MCF 10A (cell line): ENCODE data around the gene PDE4D. TPM values are rescaled to one million over a fixed set of nuclear protein-coding genes. Genes with fewer than 3 reads are reported as not detected.

Experiments
- BruUV-seq: library from RNA; stranded (reverse); fragments of 400-500 nt; replicated peaks from 2 replicates; lab custom pipeline; 2021; lab: Mats Ljungman, UMichigan
- CTCF ChIA-PET: fragments of 300-600 bp; sonication (Branson Sonifier 250); formaldehyde crosslinking; extraction: SDS; loops from one replicate; lab custom pipeline; 2021; ENCODE audit warnings: antibody characterized with exemption, inconsistent platforms; lab: Yijun Ruan, JAX
- POLR2A ChIA-PET: fragments of 300-600, 350-650 bp; sonication (Branson Sonifier 250); formaldehyde crosslinking; extraction: SDS; loops from one replicate; lab custom pipeline; 2020; ENCODE audit warnings: antibody characterized with exemption, inconsistent platforms; lab: Yijun Ruan, JAX
- DNase-seq: peaks from one replicate; pipeline ENCODE4 v3.0.0-alpha.2; 2018; ENCODE audit not compliant: unreplicated experiment
- H3K27ac Mint-ChIP-seq: one replicate; pipeline ENCODE4 v1.8.0; 2022; ENCODE audit warnings: mild to moderate bottlenecking, low read depth, mixed read lengths; ENCODE audit not compliant: unreplicated experiment
- H3K27me3 Mint-ChIP-seq: one replicate; pipeline ENCODE4 v1.8.0; 2022; ENCODE audit warnings: mixed read lengths; ENCODE audit not compliant: insufficient read depth, unreplicated experiment
- H3K36me3 Mint-ChIP-seq: one replicate; pipeline ENCODE4 v1.8.0; 2022; ENCODE audit warnings: mild to moderate bottlenecking, moderate library complexity, mixed read lengths; ENCODE audit not compliant: insufficient read depth, unreplicated experiment
- H3K4me1 Mint-ChIP-seq: one replicate; pipeline ENCODE4 v1.8.0; 2022; ENCODE audit warnings: mixed read lengths; ENCODE audit not compliant: insufficient read depth, unreplicated experiment
- H3K4me3 Mint-ChIP-seq: one replicate; pipeline ENCODE4 v1.8.0; 2022; ENCODE audit warnings: mild to moderate bottlenecking, moderate library complexity, mixed read lengths; ENCODE audit not compliant: unreplicated experiment
- H3K9me3 Mint-ChIP-seq: one replicate; pipeline ENCODE4 v1.8.0; 2022; ENCODE audit warnings: mixed read lengths; ENCODE audit not compliant: unreplicated experiment
- intact Hi-C: fragments of 100-400 bp; cut with micrococcal nuclease; formaldehyde crosslinking; loops from 2 replicates; pipeline ENCODE4 v1.14.1; 2022
- total RNA-seq: library from RNA; stranded (reverse); gene quantifications from 2 replicates; pipeline ENCODE4 v1.2.3, GENCODE V29; 2022
- TF ChIP-seq, protein P1 (sequence below): fragments of 200-600 bp; IDR thresholded peaks from one replicate; pipeline ENCODE4 v1.8.0; 2022; ENCODE audit warnings: antibody characterized with exemption, mild to moderate bottlenecking; ENCODE audit not compliant: unreplicated experiment

Gene PDE4D
- total RNA-seq, 1 experiment from 2014 or later: 85.0 TPM

DNA sequence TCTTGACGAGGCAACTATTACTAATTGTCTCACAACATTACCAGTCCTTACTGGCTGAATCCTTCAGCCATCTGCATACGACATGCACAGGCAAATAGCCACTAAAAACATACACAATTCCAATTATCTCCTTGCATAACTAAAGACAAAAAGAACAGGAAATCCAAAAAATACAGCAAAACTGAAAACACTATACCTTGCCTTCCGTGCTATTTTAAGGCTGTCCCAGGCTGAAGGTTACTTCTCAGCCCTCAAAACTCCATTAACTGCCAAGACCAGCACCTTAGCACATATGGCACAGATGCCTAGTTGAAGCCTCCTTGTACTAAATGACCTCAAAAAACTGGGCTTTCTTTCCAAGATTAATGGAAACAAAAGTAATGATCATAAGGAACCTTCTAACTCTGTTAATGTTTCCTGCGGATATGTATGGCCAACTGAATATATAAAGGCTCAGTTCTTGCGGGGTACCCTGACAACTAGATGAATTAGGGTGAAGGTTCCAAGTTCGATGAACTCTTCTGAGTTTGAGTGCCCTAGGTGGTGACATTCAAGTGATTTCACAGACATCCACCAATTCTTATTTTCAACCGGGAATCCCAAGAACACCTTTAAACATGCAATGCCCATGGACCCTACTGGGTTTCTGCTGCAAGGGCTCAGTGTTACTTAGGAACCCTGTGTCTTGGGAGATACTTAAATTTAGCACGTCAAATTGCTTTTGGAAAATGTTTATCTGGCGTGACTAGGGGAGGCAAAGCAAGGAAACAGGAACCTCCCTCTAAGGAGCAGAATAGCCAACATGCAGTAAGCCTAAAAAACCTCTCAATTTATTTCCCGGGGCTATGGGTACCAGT lies 855.4 kb downstream of the PDE4D start:
- Mint-ChIP-seq H3K27ac (peak overlapping the region; percentile 92), H3K36me3 (peaks cover 6% of the 10 kb centered on the region), H3K9me3 (no peaks in the 10 kb centered on the region), H3K27me3 (no peaks in the 10 kb centered on the region), H3K4me3 (peak overlapping the region; percentile 84), H3K4me1 (peaks cover 45% of the 10 kb centered on the region)
- BruUV-seq: no TSS peak
- intact Hi-C loops: loop anchor here (2.0 to 10.0 kb wide), 4 partner anchors 44 to 327 kb away; no protein-coding TSS in a partner anchor
- ChIA-PET CTCF (interaction anchor here (0.6 to 6.4 kb wide), 5 partner anchors 19 to 1038 kb away, joined by 3 to 110 read pairs (median 5); no protein-coding TSS in a partner anchor), POLR2A (interaction anchor here (1.1 to 1.2 kb wide), 2 partner anchors 11 to 89 kb away, joined by 3 to 5 read pairs; no protein-coding TSS in a partner anchor)
- DNase-seq: peak; percentile 47
- TF ChIP-seq, protein P1, sequence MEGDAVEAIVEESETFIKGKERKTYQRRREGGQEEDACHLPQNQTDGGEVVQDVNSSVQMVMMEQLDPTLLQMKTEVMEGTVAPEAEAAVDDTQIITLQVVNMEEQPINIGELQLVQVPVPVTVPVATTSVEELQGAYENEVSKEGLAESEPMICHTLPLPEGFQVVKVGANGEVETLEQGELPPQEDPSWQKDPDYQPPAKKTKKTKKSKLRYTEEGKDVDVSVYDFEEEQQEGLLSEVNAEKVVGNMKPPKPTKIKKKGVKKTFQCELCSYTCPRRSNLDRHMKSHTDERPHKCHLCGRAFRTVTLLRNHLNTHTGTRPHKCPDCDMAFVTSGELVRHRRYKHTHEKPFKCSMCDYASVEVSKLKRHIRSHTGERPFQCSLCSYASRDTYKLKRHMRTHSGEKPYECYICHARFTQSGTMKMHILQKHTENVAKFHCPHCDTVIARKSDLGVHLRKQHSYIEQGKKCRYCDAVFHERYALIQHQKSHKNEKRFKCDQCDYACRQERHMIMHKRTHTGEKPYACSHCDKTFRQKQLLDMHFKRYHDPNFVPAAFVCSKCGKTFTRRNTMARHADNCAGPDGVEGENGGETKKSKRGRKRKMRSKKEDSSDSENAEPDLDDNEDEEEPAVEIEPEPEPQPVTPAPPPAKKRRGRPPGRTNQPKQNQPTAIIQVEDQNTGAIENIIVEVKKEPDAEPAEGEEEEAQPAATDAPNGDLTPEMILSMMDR: no peak

DNA sequence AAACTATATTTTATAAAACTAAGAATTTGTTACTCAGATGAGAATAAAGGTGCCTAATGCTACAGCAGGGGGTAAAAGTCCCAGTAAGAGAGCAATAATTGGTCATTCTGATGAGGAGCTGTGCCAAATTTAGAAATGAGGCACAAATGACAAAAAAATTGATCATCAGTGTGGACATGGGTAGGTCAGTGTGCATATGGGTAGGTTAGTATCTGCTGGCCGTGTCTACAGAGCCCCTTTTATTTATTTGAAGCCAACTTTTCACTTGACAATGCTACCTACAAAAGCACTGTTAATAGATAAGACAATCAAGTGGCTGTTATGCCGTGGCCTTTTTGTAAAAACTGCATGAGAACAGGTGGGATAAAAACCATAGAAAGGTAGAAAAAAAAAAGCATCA lies 856.1 kb downstream of the PDE4D start:
- Mint-ChIP-seq H3K27ac (peak overlapping the region; percentile 92), H3K4me3 (peak overlapping the region; percentile 84), H3K36me3 (peaks cover 6% of the 10 kb centered on the region)

DNA sequence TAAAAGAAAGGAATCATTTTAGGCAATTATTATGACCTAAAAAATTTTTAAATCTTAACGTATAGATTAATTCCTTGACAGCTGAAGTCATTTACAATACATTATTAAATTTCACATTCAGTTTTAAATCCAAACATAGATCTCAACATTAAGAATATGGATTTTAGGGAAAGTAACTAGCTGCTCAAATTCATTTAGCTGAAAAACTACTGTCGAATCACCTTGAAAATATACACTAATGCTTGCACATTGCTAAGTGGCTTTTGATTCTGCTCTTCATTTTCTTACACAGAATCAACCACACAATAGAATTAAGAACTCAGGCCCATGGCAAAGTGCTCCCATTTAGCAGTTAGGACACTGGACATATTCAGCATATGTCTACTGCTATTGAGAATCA lies 856.5 kb downstream of the PDE4D start:
- TF ChIP-seq, protein P1: no peak
- Mint-ChIP-seq H3K36me3 (peaks cover 6% of the 10 kb centered on the region), H3K4me1 (peaks cover 45% of the 10 kb centered on the region), H3K27me3 (no peaks in the 10 kb centered on the region), H3K27ac (peak overlapping the region; percentile 92), H3K4me3 (peak overlapping the region; percentile 84), H3K9me3 (no peaks in the 10 kb centered on the region)
- no TSS peak for BruUV-seq
- CTCF ChIA-PET: interaction anchor here (0.6 to 6.4 kb wide), 6 partner anchors 20 to 139 kb away, joined by 3 to 110 read pairs (median 3); no protein-coding TSS in a partner anchor
- POLR2A ChIA-PET: interaction anchor here (0.9 to 2.0 kb wide), 7 partner anchors 13 to 755 kb away, joined by 3 to 10 read pairs (median 7); no protein-coding TSS in a partner anchor
- intact Hi-C loops: loop anchor here (5.0 to 10.0 kb wide), 3 partner anchors 45 to 328 kb away; no protein-coding TSS in a partner anchor
- DNase-seq: no peak

More for the DNA sequence above, 856.1 kb downstream of the PDE4D start:
- H3K27me3 Mint-ChIP-seq: no peaks in the 10 kb centered on the region
- DNase-seq: no peak
- H3K9me3 Mint-ChIP-seq: no peaks in the 10 kb centered on the region
- intact Hi-C loops: loop anchor here (5.0 to 10.0 kb wide), 3 partner anchors 45 to 327 kb away; no protein-coding TSS in a partner anchor
- ChIA-PET CTCF (interaction anchor here (0.6 to 6.4 kb wide), 4 partner anchors 19 to 139 kb away, joined by 3 to 110 read pairs (median 3); no protein-coding TSS in a partner anchor), POLR2A (interaction anchor here (1.5 to 2.0 kb wide), 3 partner anchors 13 to 87 kb away, joined by 7 to 10 read pairs (median 8); no protein-coding TSS in a partner anchor)
- peaks cover 49% of the 10 kb centered on the region for H3K4me1 Mint-ChIP-seq
- TF ChIP-seq, protein P1: no peak
- no TSS peak for BruUV-seq
